ENCODE results near the gene SLC19A1.

SLC19A1 gene

GRCh38 chr21:45542242-45542666 lies at the start of gene SLC19A1:
Gene SLC19A1, minus strand, starts transcription at chr21:45542440. Its CDS starts 4,481 bp downstream, at chr21:45537959.
- peak; percentile 64 for DNase-seq

DNA sequence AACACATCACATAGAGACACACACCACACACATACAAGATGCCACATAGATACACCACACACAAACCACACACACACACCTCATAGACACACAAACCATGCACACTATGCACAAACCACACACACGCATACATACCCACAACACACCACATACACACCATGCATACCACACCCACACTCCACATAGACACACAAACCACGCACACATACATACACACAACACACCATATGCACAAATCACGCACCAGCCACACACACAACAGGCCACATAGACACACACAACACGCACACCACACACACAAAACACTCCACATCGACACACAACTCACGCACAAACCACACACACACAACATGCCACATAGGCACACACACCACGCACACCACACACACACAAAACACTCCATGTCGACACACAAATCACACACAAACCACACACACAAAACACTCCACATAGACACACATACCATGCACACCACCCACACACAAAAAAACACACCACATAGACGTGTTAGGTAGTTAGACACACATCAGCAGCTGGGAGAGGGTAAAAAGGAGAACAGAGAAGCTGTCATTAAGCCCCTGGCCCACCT lies 49.5 kb upstream of the SLC19A1 start:
- no peak for DNase-seq

- DNase-seq = no peak
These were observed 48.7 kb upstream of the SLC19A1 start for GRCh38 chr21:45590726-45591618.

GRCh38 chr21:45590246-45590725 lies 48.0 kb upstream of the SLC19A1 start:
- no peak for DNase-seq

DNA sequence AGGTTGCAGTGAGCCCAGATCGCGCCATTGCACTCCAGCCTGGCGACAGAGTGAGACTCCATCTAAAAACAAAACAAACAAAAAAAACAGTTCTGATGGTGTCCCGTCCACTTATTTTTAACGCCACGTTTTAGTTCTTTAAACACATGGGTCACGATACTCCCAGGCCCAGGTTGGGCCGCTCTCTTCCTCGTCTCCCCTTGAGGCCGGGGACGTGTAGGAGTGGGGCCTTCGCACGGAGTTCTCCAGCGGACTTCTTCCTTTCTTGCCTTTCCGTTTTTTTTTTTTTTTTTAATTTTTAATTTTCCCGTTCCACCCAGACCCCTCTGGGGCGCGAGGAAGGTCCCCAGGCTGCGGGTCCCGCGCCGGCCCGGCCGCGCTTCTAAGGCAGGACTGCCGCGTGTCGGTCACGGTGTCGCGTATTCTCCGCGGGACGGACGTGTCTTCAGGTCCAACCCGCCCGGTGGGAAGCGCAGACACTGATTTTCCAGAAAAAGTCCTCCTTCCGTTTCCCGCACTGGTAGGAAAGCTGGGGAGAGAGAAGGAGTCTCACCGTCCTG lies 47.5 kb upstream of the SLC19A1 start:
- no peak for DNase-seq

GRCh38 chr21:45588871-45589491 lies 46.7 kb upstream of the SLC19A1 start:
- DNase-seq = no peak

DNA sequence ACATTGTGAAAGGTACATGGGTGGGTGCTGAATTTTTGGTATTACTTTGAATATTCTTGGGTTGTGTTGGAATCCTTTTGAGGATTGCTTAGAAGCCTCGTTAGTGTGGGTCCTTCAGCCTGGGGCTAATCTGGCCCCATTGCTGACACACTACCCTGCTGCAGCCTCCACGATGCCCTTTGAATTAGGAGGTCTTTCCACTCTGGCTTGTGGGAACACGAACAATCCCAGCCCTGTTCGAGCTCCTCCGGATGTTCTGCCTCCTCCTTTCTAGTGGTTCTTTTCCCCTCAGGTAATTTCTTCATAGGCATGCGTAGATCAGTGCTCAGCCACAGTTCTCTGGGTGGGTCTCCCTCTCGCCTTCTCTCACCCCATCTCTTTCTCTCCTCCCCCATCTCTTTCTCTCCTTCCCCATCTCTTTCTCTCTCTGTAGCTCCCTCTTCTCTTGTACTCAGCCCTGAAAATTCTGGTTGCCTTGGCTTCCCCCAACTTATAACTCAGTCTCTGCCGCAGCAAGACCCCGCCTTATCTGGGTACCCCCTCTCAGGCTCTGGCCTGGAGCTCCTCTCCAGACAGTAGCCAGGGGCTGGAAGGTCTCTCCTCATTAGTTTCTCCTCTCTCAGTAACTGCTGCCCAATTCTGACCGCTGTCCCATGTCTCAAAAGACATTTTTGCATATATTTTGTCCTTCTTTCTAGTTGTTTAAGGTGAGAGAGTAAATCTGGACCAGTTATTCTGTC lies 46.0 kb upstream of the SLC19A1 start:
- DNase-seq = no peak

DNA sequence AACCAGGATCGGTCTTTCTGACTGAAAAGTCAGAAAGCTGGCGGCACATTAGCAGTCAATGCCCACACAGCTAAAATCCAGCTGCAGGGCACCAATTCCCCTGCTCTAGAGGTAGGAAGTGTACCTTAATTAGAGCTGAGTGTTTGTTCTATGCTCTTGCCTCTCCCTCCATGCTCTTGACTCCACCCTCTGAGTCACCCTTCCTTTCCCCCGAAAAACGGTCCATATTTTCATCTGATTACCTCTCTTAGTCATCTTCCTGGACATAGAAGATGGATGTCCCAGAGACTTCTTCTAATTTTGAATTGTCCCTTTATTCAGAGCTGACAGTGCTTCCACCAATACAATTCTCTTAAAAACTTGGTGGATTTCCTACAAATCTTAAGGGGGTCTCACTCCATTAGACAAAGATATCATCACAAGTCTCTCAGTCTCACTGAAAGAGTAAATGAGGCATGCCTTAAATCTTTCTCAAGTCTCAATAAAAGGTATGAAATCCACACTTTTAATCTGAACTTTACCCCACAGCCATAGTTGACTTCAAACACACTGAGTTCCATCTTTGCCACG lies 44.1 kb upstream of the SLC19A1 start:
- DNase-seq = no peak

DNA sequence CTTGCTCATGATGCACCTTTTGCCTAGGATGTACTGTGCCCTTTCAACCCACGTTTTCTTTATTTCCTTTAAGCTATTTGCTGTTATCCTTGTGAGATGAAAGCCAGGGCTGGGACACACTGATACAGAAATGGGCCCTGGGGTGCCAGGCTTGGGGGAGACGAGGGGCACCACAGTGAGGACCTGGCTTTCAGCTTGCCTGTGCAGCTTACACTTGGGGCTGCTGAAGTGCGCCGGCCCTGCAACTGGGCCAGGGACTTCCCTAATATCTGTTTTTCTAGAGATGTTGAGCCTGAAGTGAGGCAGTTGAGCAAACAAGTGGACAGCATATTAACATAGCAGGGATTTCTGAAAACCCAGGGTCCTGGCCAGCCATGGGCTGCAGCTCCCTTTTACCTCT lies 42.5 kb upstream of the SLC19A1 start:
- DNase-seq = no peak

- no peak for DNase-seq
These were observed 41.7 kb upstream of the SLC19A1 start for GRCh38 chr21:45583831-45584509.

GRCh38 chr21:45582128-45582527 lies 39.9 kb upstream of the SLC19A1 start:
- no peak for DNase-seq

DNA sequence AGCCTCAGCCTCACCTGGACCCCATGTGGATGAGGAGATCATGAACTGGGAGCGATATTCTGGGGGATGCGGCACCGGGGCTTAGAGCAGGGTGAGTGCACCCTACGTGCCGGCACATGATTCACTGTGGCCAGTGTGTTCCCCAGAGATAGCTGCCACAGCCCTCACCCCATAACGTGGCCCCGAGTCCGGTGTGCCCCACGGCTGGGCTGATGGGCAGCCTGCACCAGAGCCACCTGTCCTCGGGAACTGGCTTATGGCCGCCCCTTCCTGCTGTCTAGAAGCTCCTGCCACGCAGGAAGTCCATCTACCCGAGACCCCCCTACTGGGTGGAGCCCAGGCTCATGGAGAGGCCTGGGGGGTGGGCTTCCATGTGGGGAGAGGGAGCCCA lies 39.1 kb upstream of the SLC19A1 start:
- DNase-seq = no peak

- DNase-seq = no peak
These were observed 38.5 kb upstream of the SLC19A1 start for GRCh38 chr21:45580576-45581321.

- no peak for DNase-seq
These were observed 37.9 kb upstream of the SLC19A1 start for GRCh38 chr21:45580181-45580575.

DNA sequence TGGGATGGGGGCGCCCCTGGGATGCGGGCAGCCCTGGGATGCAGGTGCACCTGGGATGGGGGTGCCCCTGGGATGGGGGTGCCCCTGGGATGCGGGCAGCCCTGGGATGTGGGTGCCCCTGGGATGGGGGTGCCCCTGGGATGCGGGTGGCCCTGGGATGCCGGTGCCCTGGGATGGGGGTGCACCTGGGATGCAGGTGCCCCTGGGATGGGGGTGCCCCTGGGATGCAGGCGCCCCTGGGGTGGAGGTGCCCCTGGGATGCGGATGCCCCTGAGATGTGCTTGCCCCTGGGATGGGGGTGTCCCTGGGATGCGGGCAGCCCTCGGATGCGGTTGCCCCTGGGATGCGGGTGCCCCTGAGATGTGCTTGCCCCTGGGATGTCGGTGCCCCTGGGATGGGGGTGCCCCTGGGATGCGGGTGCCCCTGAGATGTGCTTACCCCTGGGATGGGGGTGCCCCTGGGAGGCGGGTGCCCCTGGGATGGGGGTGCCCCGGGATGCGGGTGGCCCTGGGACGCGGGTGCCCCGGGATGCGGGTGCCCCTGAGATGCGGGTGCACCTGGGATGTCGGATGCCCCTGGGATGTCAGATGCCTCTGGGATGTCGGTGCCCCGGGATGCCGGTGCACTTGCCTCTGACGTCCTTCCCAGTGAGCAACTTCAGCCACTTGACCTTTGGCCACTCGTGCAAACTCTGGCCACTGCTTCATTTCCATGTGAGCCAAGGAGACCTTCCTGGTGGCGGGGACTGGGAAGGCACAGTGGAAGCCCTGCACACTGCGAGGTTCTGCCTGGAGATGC lies 37.3 kb upstream of the SLC19A1 start:
- DNase-seq = no peak

GRCh38 chr21:45578811-45579381 lies 36.7 kb upstream of the SLC19A1 start:
- DNase-seq = no peak

- DNase-seq = no peak
These were observed 36.0 kb upstream of the SLC19A1 start for GRCh38 chr21:45578176-45578801.

GRCh38 chr21:45577801-45578175 lies 35.5 kb upstream of the SLC19A1 start:
- no peak for DNase-seq

Measured in midbrain (tissue), 1 donor.